Activated T-helper 1 cell treated with anti-CD3 and anti-CD28 coated beads, Interleukin-2, amount 50 U/mL, for 16 hours (primary cell): Measurements from ENCODE around the gene NUDCD2.
"Not testable (repeated sequence)": the region's sequence is repeated elsewhere in the genome, so short reads cannot be mapped to it uniquely, and the experiment has no call there.

Source experiments
- DNase-seq, 2 donors: peaks; one replicate each; pipeline ENCODE4 v3.0.0-alpha.2; 2020; ENCODE audit warnings: low read depth in 1 of 2, low spot score in 1 of 2

Gene NUDCD2

GRCh38 chr5:163473635-163474243 lies 13.8 kb upstream of the NUDCD2 start:
- DNase-seq, result no peak

GRCh38 chr5:163467682-163468081 lies 7.8 kb upstream of the NUDCD2 start:
- no peak for DNase-seq

GRCh38 chr5:163463063-163463435 lies 3.1 kb upstream of the NUDCD2 start:
- DNase-seq, result no peak

DNA sequence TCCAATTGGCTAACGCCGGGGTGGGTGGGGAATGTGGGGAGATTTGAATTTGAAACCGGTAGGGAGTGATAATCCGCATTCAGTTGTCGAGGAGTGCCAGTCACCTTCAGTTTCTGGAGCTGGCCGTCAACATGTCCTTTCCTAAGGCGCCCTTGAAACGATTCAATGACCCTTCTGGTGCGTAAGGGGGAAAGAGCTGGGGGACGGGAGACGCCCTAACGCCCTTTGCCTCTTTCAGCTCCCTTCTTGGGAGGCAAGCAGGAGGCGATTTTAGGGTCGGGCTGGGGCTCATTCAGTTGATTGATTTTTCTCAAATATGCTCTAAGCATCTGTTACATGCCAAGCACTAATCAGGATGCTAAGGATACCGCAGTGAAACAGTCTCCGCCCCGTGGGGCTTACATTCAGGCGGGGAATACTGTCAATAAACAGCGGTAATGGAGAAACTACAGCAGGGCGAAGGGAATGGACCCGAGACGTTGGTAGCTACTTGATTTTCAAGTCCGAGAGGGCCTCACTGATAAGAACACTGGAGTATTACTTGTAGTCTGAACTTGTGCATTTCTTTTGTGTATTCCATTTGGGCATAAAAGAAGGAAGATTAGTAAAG lies 765 bp upstream of the NUDCD2 start, which contains the start of gene HMMR:
Gene HMMR, plus strand, starts transcription at position 71 of the 610 bp plus-strand sequence. Its CDS starts 61 bp downstream, at position 132.
- no peak for DNase-seq

- DNase-seq, result no peak
Observed at GRCh38 chr5:163459462-163459818, 462 bp downstream of the NUDCD2 start.

- no peak for DNase-seq
Observed at GRCh38 chr5:163458778-163459385, 1.0 kb downstream of the NUDCD2 start.

DNA sequence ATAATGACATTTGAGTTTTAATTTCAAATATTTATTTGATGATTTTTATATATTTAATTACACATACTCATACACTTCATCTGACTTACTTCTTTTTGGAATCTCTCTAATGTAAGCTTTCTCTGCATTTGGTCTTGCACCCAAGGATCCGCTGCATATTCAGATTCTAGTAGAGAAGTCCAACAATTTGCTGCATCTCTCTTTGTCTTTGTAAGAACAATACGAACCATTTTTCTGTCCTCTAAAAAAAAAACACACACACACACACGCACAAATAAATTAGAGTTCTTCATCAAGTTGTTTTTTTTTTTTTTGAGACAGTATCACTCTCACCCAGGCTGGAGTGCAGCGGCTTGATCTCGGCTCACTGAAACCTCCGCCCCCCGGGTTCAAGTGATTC lies 3.1 kb downstream of the NUDCD2 start:
- DNase-seq, result no peak

DNA sequence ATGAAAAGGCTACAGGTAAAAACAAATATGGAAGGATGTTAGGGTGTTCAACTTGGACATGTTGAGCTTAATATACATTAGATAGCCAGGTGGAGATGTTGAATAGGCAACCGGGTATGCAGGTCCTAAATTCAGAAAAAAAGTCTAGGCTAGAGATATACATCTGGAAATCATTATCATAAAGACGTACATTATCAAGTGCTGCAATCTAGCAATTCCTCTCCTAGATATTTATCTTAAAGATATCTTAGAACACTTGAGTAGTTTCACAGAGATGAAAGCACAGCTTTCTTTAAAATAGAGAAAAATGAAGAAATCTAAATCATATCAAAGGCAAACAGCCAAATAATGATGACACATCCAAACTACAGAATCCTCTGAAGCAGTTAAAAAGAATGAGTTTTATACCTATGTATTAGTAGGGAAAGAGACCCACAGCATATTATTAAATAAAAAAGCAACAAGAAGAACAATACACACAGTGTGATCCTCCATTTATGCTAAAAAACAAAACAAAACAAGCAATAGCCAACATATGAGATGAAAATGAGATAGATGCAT lies 3.8 kb downstream of the NUDCD2 start:
- DNase-seq, result no peak

DNA sequence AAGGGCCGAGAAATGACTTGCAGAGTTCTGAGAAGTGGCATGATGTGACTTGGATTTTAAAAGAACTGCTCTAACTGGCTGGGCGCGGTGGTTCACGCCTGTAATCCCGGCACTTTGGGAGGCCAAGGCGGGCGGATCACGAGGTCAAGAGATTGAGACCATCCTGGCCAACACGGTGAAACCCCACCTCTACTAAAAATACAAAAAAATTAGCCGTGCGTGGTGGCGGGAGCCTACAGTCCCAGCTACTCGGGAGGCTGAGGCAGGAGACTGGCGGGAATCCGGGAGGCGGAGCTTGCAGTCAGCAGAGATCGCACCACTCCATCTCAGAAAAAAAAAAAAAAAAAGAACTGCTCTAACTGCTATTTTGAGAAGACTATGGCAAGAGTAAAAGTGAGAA lies 4.5 kb downstream of the NUDCD2 start:
- DNase-seq, result not testable (repeated sequence)

- no peak for DNase-seq
Observed at GRCh38 chr5:163453705-163454104, 6.2 kb downstream of the NUDCD2 start.

GRCh38 chr5:163451489-163451888 lies 8.4 kb downstream of the NUDCD2 start:
- DNase-seq, result no peak

GRCh38 chr5:163448491-163448890 lies 11.4 kb downstream of the NUDCD2 start:
- no peak for DNase-seq

- DNase-seq, result no peak
Observed at GRCh38 chr5:163447875-163448274, 12.0 kb downstream of the NUDCD2 start.

DNA sequence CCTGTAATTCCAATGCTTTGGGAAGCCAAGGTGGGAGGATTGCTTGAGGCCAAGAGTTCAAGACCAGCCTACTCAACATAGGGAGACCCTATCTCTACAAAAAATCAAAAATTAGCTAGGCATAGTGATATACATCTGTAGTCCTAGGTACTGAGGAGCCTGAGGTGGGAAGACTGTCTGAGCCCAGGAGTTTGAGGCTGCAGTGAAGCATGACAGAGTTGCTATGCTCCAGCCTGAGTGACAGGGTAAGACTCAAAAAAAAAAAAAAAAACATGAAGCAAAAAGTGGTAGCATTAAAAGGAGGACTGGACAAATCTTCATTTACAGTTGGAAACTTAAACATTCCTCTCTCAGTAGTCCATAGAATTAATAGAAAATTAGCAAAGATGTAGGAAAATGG lies 12.7 kb downstream of the NUDCD2 start:
- no peak for DNase-seq

DNA sequence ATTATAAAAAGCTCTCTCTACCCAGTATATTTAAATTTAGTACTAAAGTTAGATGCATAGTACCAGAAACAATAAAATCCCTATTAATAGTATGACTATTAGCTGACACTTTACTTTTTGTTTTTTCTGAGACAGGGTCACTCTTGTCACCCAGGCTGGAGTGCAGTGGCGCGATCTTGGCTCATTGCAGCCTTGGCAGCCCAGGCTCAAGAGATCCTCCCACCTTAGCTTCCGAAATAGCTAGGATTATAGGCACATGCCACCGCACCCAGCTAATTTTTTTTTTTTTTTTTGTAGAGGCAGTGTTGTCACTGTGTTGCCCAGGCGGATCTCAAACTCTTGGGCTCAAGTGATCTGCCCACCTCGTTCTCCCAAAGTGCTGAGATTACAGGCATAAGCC lies 14.6 kb downstream of the NUDCD2 start:
- DNase-seq, result no peak

DNA sequence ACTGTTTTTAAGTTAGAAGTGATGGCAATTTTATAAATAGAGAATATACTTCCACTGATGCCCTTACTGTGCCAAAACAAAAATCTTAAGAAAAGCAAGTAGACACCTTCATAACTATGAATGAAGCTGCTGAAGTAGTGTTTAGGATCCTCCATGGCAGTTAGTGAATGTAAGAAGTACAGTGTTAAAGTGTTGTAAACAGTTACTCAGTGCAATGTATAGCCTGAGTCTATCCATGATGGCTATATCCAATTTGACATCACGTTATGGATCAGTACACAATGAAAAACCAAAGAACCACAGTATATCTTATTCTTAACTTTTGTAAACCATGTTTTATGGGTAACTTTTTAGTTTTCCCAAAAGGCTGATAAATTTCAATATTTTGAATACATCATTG lies 15.4 kb downstream of the NUDCD2 start:
- no peak for DNase-seq

DNA sequence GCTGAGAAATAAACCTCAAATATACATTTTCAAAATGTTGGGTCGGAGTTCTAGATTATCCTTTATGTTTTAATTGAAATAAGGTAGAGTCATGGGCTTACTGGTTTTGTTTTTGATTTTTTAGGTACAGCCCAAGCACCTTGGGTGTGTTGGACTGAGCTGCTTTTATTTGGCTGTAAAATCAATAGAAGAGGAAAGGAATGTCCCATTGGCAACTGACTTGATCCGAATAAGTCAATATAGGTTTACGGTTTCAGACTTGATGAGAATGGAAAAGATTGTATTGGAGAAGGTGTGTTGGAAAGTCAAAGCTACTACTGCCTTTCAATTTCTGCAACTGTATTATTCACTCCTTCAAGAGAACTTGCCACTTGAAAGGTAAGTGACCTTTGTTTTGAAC lies 18.9 kb downstream of the NUDCD2 start:
- no peak for DNase-seq

- DNase-seq, result no peak
Observed at GRCh38 chr5:163439092-163439425, 20.8 kb downstream of the NUDCD2 start.

DNA sequence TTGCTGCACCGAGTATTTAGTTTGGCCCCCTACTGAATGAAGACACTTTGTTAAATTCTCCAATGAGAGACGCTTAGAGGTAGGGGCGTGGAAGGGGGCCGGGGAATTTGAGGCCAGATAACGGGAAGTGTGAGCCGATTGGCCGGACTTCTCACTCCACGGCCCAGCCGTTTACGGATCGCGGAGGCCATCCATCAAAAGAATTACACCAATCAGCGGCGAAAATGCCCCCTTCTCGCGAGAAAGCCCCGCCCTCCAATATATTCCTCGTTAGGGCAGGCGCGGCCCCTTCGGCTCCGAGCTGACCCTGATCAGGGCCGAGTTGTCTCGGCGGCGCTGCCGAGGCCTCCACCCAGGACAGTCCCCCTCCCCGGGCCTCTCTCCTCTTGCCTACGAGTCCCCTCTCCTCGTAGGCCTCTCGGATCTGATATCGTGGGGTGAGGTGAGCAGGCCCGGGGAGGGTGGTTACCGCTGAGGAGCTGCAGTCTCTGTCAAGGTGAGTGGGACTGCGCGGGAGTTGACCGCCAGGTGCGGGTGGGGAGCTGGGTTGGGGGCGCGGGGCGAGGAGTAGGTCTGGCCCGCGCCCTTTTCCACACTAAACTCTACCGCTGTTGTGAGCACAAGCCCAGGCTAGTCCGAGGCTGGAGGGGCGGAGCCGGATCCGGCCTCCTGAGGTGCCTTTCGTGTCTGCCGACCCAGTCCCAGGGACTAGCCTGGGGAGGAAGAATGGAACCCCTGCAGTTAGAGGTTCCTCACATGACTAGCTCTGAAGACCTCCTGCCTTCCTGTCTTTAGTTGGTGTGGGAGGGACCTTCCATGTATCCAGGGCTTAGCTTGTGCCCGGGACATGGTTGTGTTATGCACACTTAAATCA lies 22.4 kb downstream of the NUDCD2 start, which contains the start of gene CCNG1:
Gene CCNG1, plus strand, starts transcription at position 287 of the 874 bp plus-strand sequence. CDS start 1,662 bp downstream, outside the sequence.
- peak; percentile 67 to 81 for DNase-seq

DNA sequence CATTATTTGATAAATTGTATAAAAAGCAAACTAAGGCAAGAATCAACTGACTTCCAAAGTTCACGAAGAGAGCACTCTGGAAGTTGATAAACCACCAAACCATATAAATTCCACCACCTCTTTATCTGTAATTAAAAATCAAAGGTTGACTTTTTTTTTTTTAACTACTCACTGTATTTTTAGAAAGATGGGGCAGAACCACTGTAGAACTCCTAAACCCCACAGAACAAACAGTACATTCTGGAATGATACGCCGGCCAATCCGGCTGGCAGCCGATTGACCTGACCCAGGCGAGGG lies 22.9 kb downstream of the NUDCD2 start:
- DNase-seq, result no peak

GRCh38 chr5:163436515-163436914 lies 23.4 kb downstream of the NUDCD2 start:
- no peak for DNase-seq

- no peak for DNase-seq
Observed at GRCh38 chr5:163434401-163434866, 25.5 kb downstream of the NUDCD2 start.
